Measurements from ENCODE around the gene EPB41L3. TPM values are rescaled to one million over a fixed set of nuclear protein-coding genes. Genes with fewer than 3 reads are reported as not detected.
A peak's percentile ranks its signal among the peaks of the same experiment; 100 is the strongest.
"Not testable (repeated sequence)": the region's sequence is repeated elsewhere in the genome, so short reads cannot be mapped to it uniquely, and the experiment has no call there.

EPB41L3 gene
- polyA plus RNA-seq, 3 donors from 2014 or later, result 0.61 to 0.63 TPM; not detected in 1

GRCh38 chr18:5520464-5520863 is 23.3 kb downstream of the EPB41L3 start:
- no peak for DNase-seq
- Mint-ChIP-seq H3K27me3 (ENCODE audit: low read depth in 3 of 3) (peaks cover 0 to 4% (median 2%) of the 10 kb centered on the region in 3 donors), H3K9me3 (no peaks in the 10 kb centered on the region), H3K4me1 (no peaks in the 10 kb centered on the region), H3K36me3 (no peaks in the 10 kb centered on the region), H3K27ac (no peak overlapping the region), H3K4me3 (no peak overlapping the region)

GRCh38 chr18:5519448-5520298 is 24.1 kb downstream of the EPB41L3 start:
- Mint-ChIP-seq H3K27me3 (ENCODE audit: low read depth in 3 of 3) (peaks cover 0 to 4% (median 2%) of the 10 kb centered on the region in 3 donors), H3K4me1 (no peaks in the 10 kb centered on the region), H3K4me3 (no peak overlapping the region), H3K9me3 (no peaks in the 10 kb centered on the region), H3K36me3 (no peaks in the 10 kb centered on the region), H3K27ac (no peak overlapping the region)
- DNase-seq, result no peak

- Mint-ChIP-seq H3K4me1 (no peaks in the 10 kb centered on the region), H3K9me3 (no peaks in the 10 kb centered on the region), H3K4me3 (no peak overlapping the region), H3K27me3 (ENCODE audit: low read depth in 3 of 3) (peaks cover 0 to 4% (median 2%) of the 10 kb centered on the region in 3 donors), H3K36me3 (no peaks in the 10 kb centered on the region), H3K27ac (no peak overlapping the region)
- no peak for DNase-seq
Observed at GRCh38 chr18:5518899-5519371, 24.9 kb downstream of the EPB41L3 start.

GRCh38 chr18:5518179-5518770 is 25.5 kb downstream of the EPB41L3 start:
- Mint-ChIP-seq H3K4me1 (no peaks in the 10 kb centered on the region), H3K4me3 (no peak overlapping the region), H3K36me3 (no peaks in the 10 kb centered on the region), H3K27me3 (ENCODE audit: low read depth in 3 of 3) (peaks cover 0 to 4% (median 2%) of the 10 kb centered on the region in 3 donors), H3K9me3 (no peaks in the 10 kb centered on the region), H3K27ac (no peak overlapping the region)
- DNase-seq, result no peak

- H3K36me3 Mint-ChIP-seq, result no peaks in the 10 kb centered on the region
- peaks cover 0 to 2% (median 0%) of the 10 kb centered on the region in 6 donors for H3K9me3 Mint-ChIP-seq
- H3K4me3 Mint-ChIP-seq, result no peak overlapping the region
- H3K27ac Mint-ChIP-seq, result no peak overlapping the region
- H3K4me1 Mint-ChIP-seq, result no peaks in the 10 kb centered on the region
- DNase-seq, result no peak
- peaks cover 0 to 4% (median 2%) of the 10 kb centered on the region in 3 donors for H3K27me3 Mint-ChIP-seq (ENCODE audit: low read depth in 3 of 3)
Observed at GRCh38 chr18:5516841-5517240, 27.0 kb downstream of the EPB41L3 start.

- peak overlapping the region in 1 of 5 donors; percentile 2 for H3K4me3 Mint-ChIP-seq
- peaks cover 0 to 2% (median 0%) of the 10 kb centered on the region in 6 donors for H3K9me3 Mint-ChIP-seq
- DNase-seq, result no peak
- H3K27ac Mint-ChIP-seq, result no peak overlapping the region
- no peaks in the 10 kb centered on the region for H3K4me1 Mint-ChIP-seq
- peaks cover 0 to 4% (median 2%) of the 10 kb centered on the region in 3 donors for H3K27me3 Mint-ChIP-seq (ENCODE audit: low read depth in 3 of 3)
- H3K36me3 Mint-ChIP-seq, result no peaks in the 10 kb centered on the region
Observed at GRCh38 chr18:5515011-5515784, 28.6 kb downstream of the EPB41L3 start.

GRCh38 chr18:5513947-5514346 is 29.9 kb downstream of the EPB41L3 start:
- no peaks in the 10 kb centered on the region for H3K36me3 Mint-ChIP-seq
- H3K27ac Mint-ChIP-seq, result no peak overlapping the region

GRCh38 chr18:5512176-5512575 is 31.6 kb downstream of the EPB41L3 start:
- Mint-ChIP-seq H3K27me3 (ENCODE audit: low read depth in 3 of 3) (peaks cover 0 to 3% (median 0%) of the 10 kb centered on the region in 3 donors), H3K9me3 (peaks cover 0 to 2% (median 0%) of the 10 kb centered on the region in 6 donors), H3K4me3 (no peak overlapping the region), H3K36me3 (no peaks in the 10 kb centered on the region), H3K4me1 (no peaks in the 10 kb centered on the region), H3K27ac (no peak overlapping the region)
- DNase-seq, result no peak

More at GRCh38 chr18:5513947-5514346, 29.9 kb downstream of the EPB41L3 start:
- Mint-ChIP-seq H3K4me3 (no peak overlapping the region), H3K9me3 (peaks cover 0 to 2% (median 0%) of the 10 kb centered on the region in 6 donors), H3K27me3 (ENCODE audit: low read depth in 3 of 3) (peaks cover 0 to 4% (median 0%) of the 10 kb centered on the region in 3 donors), H3K4me1 (no peaks in the 10 kb centered on the region)
- no peak for DNase-seq

GRCh38 chr18:5511541-5511940 is 32.3 kb downstream of the EPB41L3 start:
- H3K4me1 Mint-ChIP-seq; H3K4me3 Mint-ChIP-seq; H3K27me3 Mint-ChIP-seq (ENCODE audit: low read depth in 3 of 3); DNase-seq; H3K9me3 Mint-ChIP-seq; H3K27ac Mint-ChIP-seq; H3K36me3 Mint-ChIP-seq: not testable (repeated sequence)

GRCh38 chr18:5510135-5510846 is 33.5 kb downstream of the EPB41L3 start:
- Mint-ChIP-seq H3K4me3 (no peak overlapping the region), H3K27me3 (ENCODE audit: low read depth in 3 of 3) (peaks cover 0 to 2% (median 1%) of the 10 kb centered on the region in 3 donors), H3K9me3 (peaks cover 0 to 2% (median 0%) of the 10 kb centered on the region in 6 donors)

GRCh38 chr18:5508821-5509220 is 35.0 kb downstream of the EPB41L3 start:
- Mint-ChIP-seq H3K9me3 (peaks cover 0 to 2% (median 0%) of the 10 kb centered on the region in 6 donors), H3K36me3 (no peaks in the 10 kb centered on the region), H3K27me3 (ENCODE audit: low read depth in 3 of 3) (peaks cover 1 to 3% (median 2%) of the 10 kb centered on the region in 3 donors), H3K4me3 (no peak overlapping the region), H3K4me1 (no peaks in the 10 kb centered on the region), H3K27ac (no peak overlapping the region)
- DNase-seq, result no peak

More at GRCh38 chr18:5510135-5510846, 33.5 kb downstream of the EPB41L3 start:
- Mint-ChIP-seq H3K27ac (no peak overlapping the region), H3K36me3 (no peaks in the 10 kb centered on the region), H3K4me1 (no peaks in the 10 kb centered on the region)
- DNase-seq, result no peak

GRCh38 chr18:5507756-5508155 is 36.0 kb downstream of the EPB41L3 start:
- Mint-ChIP-seq H3K27ac (no peak overlapping the region), H3K4me3 (no peak overlapping the region), H3K27me3 (ENCODE audit: low read depth in 3 of 3) (peaks cover 1 to 3% (median 2%) of the 10 kb centered on the region in 3 donors), H3K9me3 (peaks cover 0 to 2% (median 0%) of the 10 kb centered on the region in 6 donors), H3K36me3 (no peaks in the 10 kb centered on the region), H3K4me1 (no peaks in the 10 kb centered on the region)
- DNase-seq, result no peak

- H3K27ac Mint-ChIP-seq, result no peak overlapping the region
- H3K9me3 Mint-ChIP-seq, result peaks cover 0 to 2% (median 0%) of the 10 kb centered on the region in 6 donors
- H3K36me3 Mint-ChIP-seq, result no peaks in the 10 kb centered on the region
- no peaks in the 10 kb centered on the region for H3K4me1 Mint-ChIP-seq
- no peak for DNase-seq
- H3K4me3 Mint-ChIP-seq, result no peak overlapping the region
- H3K27me3 Mint-ChIP-seq (ENCODE audit: low read depth in 3 of 3), result peaks cover 1 to 3% (median 2%) of the 10 kb centered on the region in 3 donors
Observed at GRCh38 chr18:5506174-5506573, 37.6 kb downstream of the EPB41L3 start.
